B cell (primary cell): ENCODE measurements around the gene MAP2K1.

Experiments
- EZH2 ChIP-seq: IDR thresholded peaks from 2 replicates; pipeline ENCODE4 v1.6.1; 2012; ENCODE audit warnings: borderline replicate concordance, low read depth, mild to moderate bottlenecking, moderate library complexity, low read length; ENCODE audit not compliant: insufficient read depth, poor library complexity, severe bottlenecking
- TF ChIP-seq, protein P1 (sequence below): fragments of 200-600 bp; IDR thresholded peaks from one replicate; pipeline ENCODE4 v1.8.0; 2022; ENCODE audit warnings: antibody characterized with exemption, mild to moderate bottlenecking

DNA sequence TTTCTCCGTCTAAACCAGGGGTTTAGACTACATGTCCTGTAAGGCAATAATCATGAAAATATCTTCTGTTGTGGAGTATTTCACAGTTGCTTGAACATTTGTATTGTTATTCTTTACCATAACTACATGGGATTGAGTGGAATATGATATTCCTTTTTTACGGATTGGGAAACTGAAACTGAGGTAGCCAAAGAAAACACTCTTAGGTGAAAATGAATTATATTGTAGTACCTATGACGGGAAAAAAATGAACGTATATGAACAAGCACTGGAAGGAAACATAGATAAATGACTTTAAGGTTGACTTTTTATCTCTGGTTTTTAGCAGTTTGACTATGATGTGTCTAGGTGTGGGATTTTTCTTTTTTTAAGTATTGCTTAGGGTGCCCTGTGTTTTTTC lies 35.6 kb downstream of the MAP2K1 start:
- TF ChIP-seq, protein P1, sequence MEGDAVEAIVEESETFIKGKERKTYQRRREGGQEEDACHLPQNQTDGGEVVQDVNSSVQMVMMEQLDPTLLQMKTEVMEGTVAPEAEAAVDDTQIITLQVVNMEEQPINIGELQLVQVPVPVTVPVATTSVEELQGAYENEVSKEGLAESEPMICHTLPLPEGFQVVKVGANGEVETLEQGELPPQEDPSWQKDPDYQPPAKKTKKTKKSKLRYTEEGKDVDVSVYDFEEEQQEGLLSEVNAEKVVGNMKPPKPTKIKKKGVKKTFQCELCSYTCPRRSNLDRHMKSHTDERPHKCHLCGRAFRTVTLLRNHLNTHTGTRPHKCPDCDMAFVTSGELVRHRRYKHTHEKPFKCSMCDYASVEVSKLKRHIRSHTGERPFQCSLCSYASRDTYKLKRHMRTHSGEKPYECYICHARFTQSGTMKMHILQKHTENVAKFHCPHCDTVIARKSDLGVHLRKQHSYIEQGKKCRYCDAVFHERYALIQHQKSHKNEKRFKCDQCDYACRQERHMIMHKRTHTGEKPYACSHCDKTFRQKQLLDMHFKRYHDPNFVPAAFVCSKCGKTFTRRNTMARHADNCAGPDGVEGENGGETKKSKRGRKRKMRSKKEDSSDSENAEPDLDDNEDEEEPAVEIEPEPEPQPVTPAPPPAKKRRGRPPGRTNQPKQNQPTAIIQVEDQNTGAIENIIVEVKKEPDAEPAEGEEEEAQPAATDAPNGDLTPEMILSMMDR: no peak
- TF ChIP-seq EZH2: no peak
